GM15510 (cell line): ENCODE data around the gene CCDC186.

Source experiments
- POLR2A ChIP-seq: IDR thresholded peaks from 3 replicates; pipeline ENCODE4 v1.6.1; 2011; ENCODE audit warnings: borderline replicate concordance; ENCODE audit not compliant: insufficient read length; ENCODE audit errors: extremely low read depth

Gene CCDC186

DNA sequence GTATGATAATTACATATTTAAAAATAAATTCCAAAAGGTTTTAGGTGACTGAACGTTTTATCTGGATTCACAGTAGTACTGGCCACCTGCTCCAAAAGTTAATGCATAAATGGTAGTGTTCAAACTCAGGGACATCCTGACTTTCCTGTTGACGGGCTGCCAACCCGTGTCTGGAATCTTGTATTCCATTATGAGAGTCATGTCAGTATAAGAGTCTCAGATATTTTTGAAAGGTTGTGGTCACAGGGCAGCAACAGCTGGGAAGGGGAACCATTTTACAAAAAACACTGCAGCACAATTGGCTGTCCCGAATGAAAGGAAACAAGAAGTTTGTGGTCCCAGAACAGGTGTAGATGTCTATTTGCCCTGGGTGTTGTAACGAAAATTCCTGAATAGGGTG is 8.0 kb upstream of the CCDC186 start:
- no peak for TF ChIP-seq POLR2A

DNA sequence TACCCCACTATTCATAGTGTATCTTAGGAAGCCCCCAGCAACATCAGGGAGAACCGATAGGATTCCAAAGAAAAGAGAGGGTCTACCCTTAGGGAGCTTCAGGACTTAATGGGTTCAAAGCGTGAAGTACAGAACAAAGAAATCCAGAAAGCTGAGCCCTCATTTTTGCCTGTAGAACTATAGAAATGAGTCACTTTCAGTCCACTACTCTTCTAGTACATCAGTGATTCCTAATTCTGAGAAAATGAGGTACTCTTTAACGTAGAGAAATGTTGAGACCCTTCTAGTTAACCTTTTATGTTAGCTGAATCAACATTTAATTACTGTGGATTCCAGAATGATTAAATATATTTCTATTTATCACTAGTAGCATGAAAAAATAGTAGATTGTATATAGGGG is 6.9 kb upstream of the CCDC186 start:
- no peak for TF ChIP-seq POLR2A

DNA sequence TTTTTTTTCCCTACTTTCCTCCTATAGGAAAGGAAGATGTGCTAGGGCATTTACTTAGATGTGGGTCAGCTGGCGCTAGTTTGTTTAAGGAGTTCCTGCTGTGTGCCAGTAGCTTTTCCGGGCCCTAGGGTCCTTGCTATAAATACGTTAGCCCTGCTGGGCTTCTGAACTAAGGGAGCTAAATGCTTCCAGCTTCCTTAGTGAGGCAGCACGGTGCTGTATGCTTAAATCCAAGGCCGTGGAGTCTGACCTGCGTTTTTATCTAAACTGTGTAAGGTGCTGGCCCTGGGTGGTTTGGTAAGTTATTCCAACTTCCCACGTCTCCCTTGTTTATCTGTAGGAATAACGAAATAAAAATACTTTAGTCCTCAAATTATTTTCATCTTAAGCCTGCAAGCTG is 5.7 kb upstream of the CCDC186 start:
- no peak for TF ChIP-seq POLR2A

- no peak for TF ChIP-seq POLR2A
These were observed 5.1 kb upstream of the CCDC186 start, which contains the start of gene TDRD1 for GRCh38 chr10:114179148-114179547. TSS of gene TDRD1 (plus strand) at chr10:114179353. CDS start at chr10:114187832, 8,479 bp downstream.

DNA sequence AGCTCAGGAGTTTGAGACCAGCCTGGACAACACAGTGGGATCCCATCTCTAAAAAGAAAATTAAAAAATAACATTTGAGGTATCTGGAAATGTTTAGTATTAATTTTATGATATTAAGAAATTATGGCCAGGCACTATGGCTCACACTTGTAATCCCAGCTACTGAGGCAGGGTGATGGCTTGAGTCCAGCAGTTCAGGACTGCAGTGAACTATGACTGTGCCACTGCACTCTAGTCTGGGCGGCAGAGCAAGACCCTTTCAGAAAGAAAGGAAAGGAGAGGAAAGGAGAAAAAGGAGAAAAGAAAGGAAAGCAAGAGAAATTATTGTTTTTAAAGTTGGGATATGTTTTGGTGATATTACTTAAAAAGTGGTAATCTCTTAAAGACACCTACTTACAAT is 2.5 kb upstream of the CCDC186 start:
- no peak for TF ChIP-seq POLR2A

GRCh38 chr10:114175667-114176066 is 1.7 kb upstream of the CCDC186 start:
- TF ChIP-seq POLR2A, result no peak

- no peak for TF ChIP-seq POLR2A
These were observed 739 bp upstream of the CCDC186 start for GRCh38 chr10:114174695-114175188.

DNA sequence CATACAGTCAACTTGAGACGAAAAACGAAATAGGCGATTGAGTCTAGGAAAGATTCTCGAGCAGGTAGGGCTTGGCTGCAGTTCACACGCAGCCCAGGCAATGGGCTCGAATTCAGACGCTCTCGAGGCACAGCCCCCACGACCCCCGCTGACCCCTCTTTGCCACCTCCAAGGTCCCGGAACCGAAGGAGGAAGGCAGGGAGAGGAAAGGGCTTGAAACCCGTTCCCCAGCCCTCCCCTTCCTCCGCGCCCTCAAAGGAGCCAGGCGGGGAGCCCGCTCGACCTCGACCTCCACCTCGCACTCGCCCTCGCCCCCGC is 441 bp downstream of the CCDC186 start:
- TF ChIP-seq POLR2A, result no peak

- no peak for TF ChIP-seq POLR2A
These were observed 1.0 kb downstream of the CCDC186 start for GRCh38 chr10:114172776-114173602.

GRCh38 chr10:114172216-114172615 is 1.8 kb downstream of the CCDC186 start:
- TF ChIP-seq POLR2A, result no peak

DNA sequence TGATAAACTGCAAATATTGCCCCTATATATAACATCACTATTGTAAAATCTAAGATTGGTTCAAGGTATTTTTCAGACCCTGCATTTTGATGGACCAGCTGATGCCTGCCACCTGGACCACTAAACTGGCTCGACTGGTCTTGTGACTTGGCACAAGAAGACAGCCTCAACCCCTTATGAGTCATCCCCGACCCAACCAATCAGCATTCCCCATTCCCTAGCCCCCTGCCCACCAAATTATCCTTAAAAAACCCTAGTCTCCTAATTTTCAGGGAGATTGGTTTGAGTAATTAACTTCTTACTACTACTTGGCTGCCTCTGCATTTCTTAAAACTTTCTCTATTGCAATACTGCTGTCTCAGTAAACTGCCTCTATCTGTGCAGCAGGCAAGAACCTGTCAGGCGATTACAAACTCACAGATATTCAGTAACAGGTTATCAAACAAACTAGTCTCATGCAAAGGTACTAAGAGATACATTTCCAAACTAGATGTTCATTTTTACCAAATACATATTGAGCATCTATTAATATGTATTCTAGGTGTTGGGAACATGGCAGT is 5.5 kb downstream of the CCDC186 start:
- no peak for TF ChIP-seq POLR2A

- TF ChIP-seq POLR2A, result no peak
These were observed 6.0 kb downstream of the CCDC186 start for GRCh38 chr10:114167985-114168384.

GRCh38 chr10:114166494-114166893 is 7.5 kb downstream of the CCDC186 start:
- no peak for TF ChIP-seq POLR2A

DNA sequence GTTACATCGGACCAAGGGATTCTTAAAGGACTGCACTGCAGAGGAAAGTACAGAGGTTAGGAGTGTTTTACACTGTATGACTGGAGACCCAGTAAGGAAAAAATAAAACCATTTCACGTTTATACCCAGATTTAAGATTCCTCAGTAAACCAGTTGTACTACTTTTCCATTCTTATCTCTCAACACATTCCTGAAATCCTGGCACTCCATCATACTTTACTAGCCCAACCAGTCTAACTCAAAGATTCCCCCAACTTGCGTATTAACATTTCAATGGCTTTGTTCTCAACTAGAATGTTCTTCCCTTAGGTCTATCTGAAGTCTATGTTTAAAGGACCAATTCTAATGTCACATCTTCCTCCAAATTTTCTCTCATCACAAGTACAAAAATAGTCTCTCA is 8.0 kb downstream of the CCDC186 start:
- no peak for TF ChIP-seq POLR2A

GRCh38 chr10:114163062-114163461 is 10.9 kb downstream of the CCDC186 start:
- TF ChIP-seq POLR2A, result no peak

DNA sequence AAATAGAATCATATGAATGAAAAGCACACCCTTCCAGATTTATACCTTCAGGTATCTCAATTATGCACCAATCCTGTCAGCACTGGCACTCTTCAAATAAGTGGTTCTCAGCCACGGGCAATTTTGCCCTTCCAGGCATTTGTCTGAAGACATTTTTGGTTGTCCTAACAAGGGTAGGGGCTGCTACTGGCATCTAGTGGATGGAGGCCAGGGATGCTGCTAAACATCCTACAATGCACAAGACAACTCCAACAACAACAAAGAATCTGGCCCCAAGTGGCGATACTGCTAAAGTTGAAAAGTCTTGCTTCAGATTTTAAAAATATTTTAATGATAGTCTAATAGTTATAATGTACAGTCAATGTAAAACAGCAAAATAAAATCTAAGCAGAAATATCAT is 16.1 kb downstream of the CCDC186 start:
- TF ChIP-seq POLR2A, result no peak
